PFSK-1 (cell line): ENCODE data around the gene FGGY.

Source experiments
- POLR2AphosphoS5 ChIP-seq: IDR thresholded peaks from 2 replicates; pipeline ENCODE4 v1.6.1; 2012; ENCODE audit warnings: low read depth, mild to moderate bottlenecking, control low read depth, low read length, moderate library complexity
- TAF1 ChIP-seq: IDR thresholded peaks from 2 replicates; pipeline ENCODE4 v1.6.1; 2012; ENCODE audit warnings: low read length, control low read depth, borderline replicate concordance; ENCODE audit not compliant: insufficient read depth

DNA sequence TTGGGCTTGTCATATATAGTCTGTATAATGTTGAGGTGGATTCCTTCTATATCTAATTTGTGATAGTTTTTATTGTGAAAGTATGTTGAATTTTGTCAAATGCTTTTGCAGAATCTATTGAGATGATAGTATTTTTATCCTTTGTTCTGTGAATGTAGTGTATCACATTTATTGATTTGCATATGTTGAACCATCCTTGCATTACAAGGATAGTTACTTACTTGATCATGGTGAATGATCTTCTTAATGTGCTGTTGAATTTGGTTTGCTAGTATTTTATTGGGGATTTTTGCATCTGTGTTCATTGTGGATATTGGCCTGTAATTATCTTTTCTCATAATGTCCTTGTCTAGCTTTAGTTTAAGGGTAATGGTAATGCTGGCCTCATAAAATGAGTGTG, 8.3 kb downstream of the FGGY start:
- TF ChIP-seq POLR2AphosphoS5 (no peak), TAF1 (no peak)
